ENCODE results near the gene LYPD8. TPM values are rescaled to one million over a fixed set of nuclear protein-coding genes. Genes with fewer than 3 reads are reported as not detected.

The LYPD8 gene
- total and polyA plus RNA-seq, 2 donors (not counting 3 experiments of a cell fraction or from before 2014, with no cell fraction given), result not detected

DNA sequence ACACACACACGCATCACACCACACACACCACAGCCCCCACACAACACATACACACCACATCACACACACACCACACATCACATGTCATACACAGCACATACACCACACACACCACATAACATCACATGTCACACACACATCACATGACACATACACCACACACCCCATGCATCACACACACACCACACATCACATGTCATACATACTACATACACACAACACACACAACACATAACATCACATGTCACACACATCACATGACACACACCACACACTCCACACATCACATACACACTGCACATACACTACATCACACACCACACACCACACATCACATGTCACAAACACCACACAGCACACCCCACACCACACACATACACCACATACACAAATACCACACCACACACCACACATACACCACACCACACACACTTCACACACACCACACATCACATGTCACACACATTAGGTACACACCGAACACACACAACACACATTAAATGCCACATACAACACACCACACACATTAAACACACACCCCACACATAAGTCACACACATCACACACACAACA is 1.8 kb downstream of the LYPD8 start:
- H3K4me2 ChIP-seq (ENCODE audit: insufficient read depth, low read length), result no peak overlapping the region
- H3K79me2 ChIP-seq (ENCODE audit: control insufficient read depth, insufficient read depth, low read length), result no peaks in the 10 kb centered on the region
- H3K27me3 ChIP-seq (ENCODE audit: control insufficient read depth in 2 of 2, insufficient read depth in 2 of 2, low read length in 2 of 2), result no peaks in the 10 kb centered on the region
- no peak for TF ChIP-seq GATA2 (IDR thresholded peaks at IDR 0.05; ENCODE audit: insufficient read depth, insufficient read length, low read depth, low read length)
- TF ChIP-seq, protein P1, sequence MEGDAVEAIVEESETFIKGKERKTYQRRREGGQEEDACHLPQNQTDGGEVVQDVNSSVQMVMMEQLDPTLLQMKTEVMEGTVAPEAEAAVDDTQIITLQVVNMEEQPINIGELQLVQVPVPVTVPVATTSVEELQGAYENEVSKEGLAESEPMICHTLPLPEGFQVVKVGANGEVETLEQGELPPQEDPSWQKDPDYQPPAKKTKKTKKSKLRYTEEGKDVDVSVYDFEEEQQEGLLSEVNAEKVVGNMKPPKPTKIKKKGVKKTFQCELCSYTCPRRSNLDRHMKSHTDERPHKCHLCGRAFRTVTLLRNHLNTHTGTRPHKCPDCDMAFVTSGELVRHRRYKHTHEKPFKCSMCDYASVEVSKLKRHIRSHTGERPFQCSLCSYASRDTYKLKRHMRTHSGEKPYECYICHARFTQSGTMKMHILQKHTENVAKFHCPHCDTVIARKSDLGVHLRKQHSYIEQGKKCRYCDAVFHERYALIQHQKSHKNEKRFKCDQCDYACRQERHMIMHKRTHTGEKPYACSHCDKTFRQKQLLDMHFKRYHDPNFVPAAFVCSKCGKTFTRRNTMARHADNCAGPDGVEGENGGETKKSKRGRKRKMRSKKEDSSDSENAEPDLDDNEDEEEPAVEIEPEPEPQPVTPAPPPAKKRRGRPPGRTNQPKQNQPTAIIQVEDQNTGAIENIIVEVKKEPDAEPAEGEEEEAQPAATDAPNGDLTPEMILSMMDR (IDR thresholded peaks at IDR 0.05; ENCODE audit: extremely low read depth in 1 of 2, insufficient read depth in 1 of 2, low read depth in 1 of 2, low read length in 2 of 2), result no peak
- TF ChIP-seq EZH2 (IDR thresholded peaks at IDR 0.05; ENCODE audit: borderline replicate concordance, low read depth, low read length, severe bottlenecking), result no peak
- TF ChIP-seq, protein P2, sequence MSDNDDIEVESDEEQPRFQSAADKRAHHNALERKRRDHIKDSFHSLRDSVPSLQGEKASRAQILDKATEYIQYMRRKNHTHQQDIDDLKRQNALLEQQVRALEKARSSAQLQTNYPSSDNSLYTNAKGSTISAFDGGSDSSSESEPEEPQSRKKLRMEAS (IDR thresholded peaks at IDR 0.05; ENCODE audit: insufficient read depth, insufficient read length), result no peak
- TF ChIP-seq JUN (IDR thresholded peaks at IDR 0.05; ENCODE audit: borderline replicate concordance, insufficient read depth, insufficient read length, low read depth), result no peak
- TF ChIP-seq POLR2AphosphoS5 (IDR thresholded peaks at IDR 0.05; ENCODE audit: insufficient read depth, low read depth, low read length), result no peak
- no peak for TF ChIP-seq POLR2A (IDR thresholded peaks at IDR 0.05; ENCODE audit: low read depth, low read length)
- no peak for TF ChIP-seq MYC (IDR thresholded peaks at IDR 0.05; ENCODE audit: low read depth, low read length)
- no peak for TF ChIP-seq FOS (IDR thresholded peaks at IDR 0.05; ENCODE audit: borderline replicate concordance, insufficient read depth, low read length)
- H3K9me1 ChIP-seq (replicated peaks; ENCODE audit: control insufficient read depth, extremely low read depth, insufficient read depth, low read length), result no peaks in the 10 kb centered on the region
- POLR2A ChIA-PET, result no interaction called here
- intact Hi-C loops (cut with micrococcal nuclease), result no loop called here
- H3K36me3 ChIP-seq (ENCODE audit: control insufficient read depth in 2 of 2, extremely low read depth in 1 of 2, insufficient read depth in 2 of 2, low read length in 2 of 2), result no peaks in the 10 kb centered on the region
- H3K4me1 ChIP-seq (ENCODE audit: control insufficient read depth, extremely low read depth, insufficient read depth, low read length), result no peaks in the 10 kb centered on the region
- no peak for DNase-seq (ENCODE audit: low read depth, low spot score)
- no peak overlapping the region for H2AFZ ChIP-seq (ENCODE audit: low read depth, low read length)
- CTCF ChIA-PET, result no interaction called here
- H3K9me3 ChIP-seq (replicated peaks; ENCODE audit: control insufficient read depth, insufficient read depth, low read length), result no peaks in the 10 kb centered on the region
- dilution Hi-C loops (cut with MboI; ENCODE audit: extremely low pct_ligation_motif_present, low sequenced_read_pairs), result no loop called here
- no peak for FAIRE-seq
- BruUV-seq (replicated peaks), result no TSS peak
- no peak overlapping the region for H3K4me3 ChIP-seq (replicated peaks in 1 of 3; ENCODE audit: insufficient read depth in 1 of 3, low read depth in 1 of 3, low read length in 3 of 3)
- no peak overlapping the region for H3K27ac ChIP-seq (ENCODE audit: insufficient read depth, low read depth, low read length)
- H4K20me1 ChIP-seq (replicated peaks; ENCODE audit: control insufficient read depth, extremely low read depth, insufficient read depth, low read length), result no peaks in the 10 kb centered on the region
- H3K9ac ChIP-seq (replicated peaks; ENCODE audit: extremely low read depth, insufficient read depth, low read length), result no peak overlapping the region

Measured in endothelial cell of umbilical vein (primary cell).